OCI-LY3 (cell line): ENCODE measurements around the gene GLRX.

Source experiments
- CTCF ChIP-seq: fragments of 200-600, 300-600 bp; sonication (generic); IDR thresholded peaks from 2 replicates; pipeline ENCODE4 v1.5.1; 2014; ENCODE audit warnings: antibody characterized with exemption, low read length, low read depth
- EZH2phosphoT487 ChIP-seq: fragments of 200-600 bp; shearing (Covaris generic); IDR thresholded peaks from 2 replicates; pipeline ENCODE4 v1.6.1; 2018; ENCODE audit warnings: antibody characterized with exemption, mixed run types, low read depth

DNA sequence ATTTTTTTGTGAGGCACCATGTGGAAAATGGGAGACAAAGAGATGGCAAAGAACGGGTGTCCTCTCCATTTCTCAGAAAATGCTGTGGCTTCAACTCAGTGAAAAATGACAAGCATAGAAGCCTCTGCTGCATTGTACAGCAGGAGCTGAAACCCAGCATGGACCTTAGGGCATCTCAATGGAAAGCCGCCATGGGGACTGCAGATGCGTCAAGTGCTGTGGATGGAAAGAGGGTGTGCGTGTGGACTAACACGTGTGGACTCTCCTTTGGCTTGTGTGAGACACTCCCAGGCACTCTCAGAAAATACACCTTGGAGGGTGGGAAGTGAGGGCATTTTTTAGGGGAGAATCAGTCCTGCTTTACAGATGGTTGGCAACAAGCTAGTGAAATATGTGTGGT, 2.2 kb upstream of the GLRX start:
- no peak for TF ChIP-seq CTCF
- no peak for TF ChIP-seq EZH2phosphoT487
